ENCODE measurements around the gene PPT2.
"Not testable (repeated sequence)": the region's sequence is repeated elsewhere in the genome, so short reads cannot be mapped to it uniquely, and the experiment has no call there.

PPT2 gene

GRCh38 chr6:32189742-32190053 is 35.8 kb downstream of the PPT2 start:
- DNase-seq (ENCODE audit: low read depth) = no peak

DNA sequence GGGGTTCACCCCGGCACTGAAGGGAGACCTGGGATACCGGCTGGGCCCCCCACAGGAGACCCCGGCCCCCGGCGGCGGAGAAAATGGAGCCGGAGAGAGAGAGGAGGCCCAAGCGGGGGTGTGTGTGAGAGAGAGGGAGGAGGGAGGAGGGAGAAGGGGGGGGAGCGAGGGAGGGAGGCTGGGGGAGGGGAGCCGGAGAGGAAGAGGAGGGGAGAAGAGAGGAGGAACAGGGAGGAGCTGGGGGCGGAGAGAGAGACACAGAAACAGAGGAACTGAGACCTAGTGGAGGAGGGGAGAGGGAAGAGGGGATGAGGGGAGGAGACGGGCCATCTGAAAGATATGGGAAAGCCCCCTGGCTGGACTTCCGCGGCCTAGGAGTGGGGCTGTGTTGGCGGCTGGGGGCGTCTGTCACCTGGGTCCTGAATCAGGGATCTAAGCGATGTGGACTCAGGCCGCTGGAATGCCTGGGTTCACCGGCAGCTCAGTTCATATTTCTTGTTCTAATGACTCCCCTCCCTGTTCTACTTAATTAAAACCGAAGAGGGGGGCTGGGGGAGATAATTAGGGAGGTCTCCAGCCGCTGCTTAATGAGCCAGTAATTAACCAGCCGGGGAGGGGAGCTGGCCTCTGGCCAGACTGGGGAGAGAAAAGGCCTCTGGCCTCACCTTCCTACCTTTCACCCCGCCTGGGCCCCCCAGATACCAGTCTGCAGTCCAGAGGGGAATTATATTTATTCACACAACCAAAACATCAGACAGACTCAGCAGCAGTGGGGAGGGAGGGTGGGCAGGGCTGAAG is 36.3 kb downstream of the PPT2 start, which contains the start of gene PBX2:
TSS of gene PBX2 (minus strand) at position 149 of the 798 bp plus-strand sequence. CDS start 287 bp downstream, outside the sequence.
- DNase-seq (ENCODE audit: low read depth) = no peak

DNA sequence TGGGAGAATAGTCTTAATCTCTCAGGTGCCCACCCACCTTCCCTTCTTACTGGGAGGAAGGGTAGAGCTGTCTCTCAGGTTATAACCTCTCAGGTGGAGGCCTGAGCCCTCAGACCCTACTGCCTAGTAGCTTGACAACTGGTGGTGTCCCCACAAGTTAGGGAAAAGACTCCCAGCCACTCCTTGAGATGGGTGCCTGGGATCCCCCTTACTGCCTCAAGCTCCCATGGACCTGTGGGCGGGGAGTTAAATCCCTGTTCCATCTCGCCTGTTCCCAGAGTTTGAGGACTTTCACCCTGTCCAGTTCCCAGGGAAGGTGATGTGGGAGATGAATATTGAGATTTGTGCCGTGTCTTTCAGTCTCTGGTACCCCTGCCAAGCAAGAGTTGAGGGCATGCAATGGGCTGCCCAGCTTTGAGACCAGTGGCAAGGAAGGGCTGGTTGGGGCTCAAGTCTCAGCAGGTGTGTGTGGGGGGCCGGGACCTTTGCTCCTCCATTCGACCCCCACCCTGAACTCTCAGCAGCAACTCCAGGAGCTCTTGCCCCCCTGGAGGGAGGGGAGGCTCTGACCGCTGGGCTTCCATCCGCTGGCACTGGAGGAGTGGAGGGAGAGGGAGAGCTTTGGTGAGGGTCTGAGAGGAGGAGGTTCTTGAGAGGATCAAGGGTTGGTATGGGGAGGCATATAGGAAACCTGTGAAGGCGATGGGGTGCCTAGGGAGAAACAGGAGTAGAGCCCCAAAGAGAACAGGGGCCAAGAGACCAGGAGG is 37.2 kb downstream of the PPT2 start:
- no peak for DNase-seq (ENCODE audit: low read depth)

DNA sequence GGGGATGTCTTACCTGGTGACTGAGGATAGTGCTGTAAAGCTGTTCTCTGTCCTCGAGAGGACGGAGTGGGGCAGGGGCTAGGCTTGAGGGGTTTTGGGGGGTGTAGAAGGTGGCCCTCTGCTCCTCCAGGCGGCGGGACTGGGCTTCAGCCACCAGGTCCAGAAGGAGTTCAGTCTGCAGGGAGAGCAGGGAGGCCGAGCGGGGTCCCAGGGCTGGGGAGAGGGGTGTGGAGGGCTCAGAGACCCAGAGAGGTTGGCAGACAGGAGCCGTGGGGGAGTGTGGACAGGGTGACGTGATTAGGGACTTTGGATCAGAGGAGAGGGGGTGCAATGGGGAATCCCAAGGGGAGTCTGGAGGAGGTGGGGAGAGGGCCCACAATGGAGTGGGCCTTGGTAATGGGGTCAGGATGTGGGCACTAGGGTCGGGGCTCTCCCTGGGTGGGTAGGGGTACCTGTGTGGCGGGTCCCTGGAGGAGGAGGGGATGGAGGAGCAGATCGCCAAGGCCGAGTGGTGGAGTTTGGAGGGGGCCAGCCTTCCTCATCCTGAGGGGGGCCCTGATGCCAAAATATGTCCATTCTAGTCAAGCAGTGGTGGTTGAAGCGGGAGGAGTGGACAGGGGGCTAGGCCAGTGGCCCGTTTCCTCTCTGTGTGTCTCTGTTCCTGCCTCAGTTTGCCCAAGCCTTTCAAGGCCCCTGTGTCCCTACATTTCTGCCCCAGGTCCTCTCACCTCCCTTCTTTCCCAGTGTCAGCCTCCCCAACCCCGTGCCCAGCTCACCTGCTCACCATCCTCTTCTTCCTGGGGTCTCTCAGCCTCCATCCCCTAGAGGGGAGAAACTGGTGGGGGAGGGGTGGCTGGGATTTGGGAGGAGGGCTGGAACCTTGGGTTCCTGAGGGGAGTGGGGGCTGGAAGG is 38.0 kb downstream of the PPT2 start:
- DNase-seq (ENCODE audit: low read depth) = no peak

DNA sequence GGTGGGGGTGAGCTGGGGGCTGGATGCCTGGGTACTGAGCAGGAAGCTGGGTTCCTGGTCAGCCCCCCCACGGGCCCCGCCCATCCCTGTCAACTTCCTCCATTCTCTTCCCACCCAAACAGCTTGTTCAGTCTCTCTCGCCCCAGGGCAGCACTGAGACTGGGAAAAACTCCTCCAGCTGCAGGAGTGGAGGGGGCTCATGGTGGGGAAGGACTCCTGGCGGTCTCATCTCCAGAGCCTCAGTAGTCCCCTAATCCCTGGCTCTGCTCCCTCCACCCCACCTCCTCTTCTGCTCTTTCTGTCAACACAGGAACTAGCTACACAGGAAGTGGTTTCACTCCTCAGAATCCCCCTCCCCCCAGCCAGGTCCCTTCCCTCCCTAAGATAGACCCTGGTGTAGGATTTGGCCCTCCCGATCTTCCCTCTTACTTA is 38.7 kb downstream of the PPT2 start, which contains the start of gene GPSM3:
TSS of gene GPSM3 (minus strand) at position 36 of the 432 bp plus-strand sequence. CDS start 130 bp downstream, outside the sequence.
- DNase-seq (ENCODE audit: low read depth) = no peak

- DNase-seq (ENCODE audit: low read depth) = not testable (repeated sequence)
Measured at GRCh38 chr6:32193096-32193495, 39.2 kb downstream of the PPT2 start.

- no peak for DNase-seq (ENCODE audit: low read depth)
Measured at GRCh38 chr6:32194388-32194787, 40.4 kb downstream of the PPT2 start.

DNA sequence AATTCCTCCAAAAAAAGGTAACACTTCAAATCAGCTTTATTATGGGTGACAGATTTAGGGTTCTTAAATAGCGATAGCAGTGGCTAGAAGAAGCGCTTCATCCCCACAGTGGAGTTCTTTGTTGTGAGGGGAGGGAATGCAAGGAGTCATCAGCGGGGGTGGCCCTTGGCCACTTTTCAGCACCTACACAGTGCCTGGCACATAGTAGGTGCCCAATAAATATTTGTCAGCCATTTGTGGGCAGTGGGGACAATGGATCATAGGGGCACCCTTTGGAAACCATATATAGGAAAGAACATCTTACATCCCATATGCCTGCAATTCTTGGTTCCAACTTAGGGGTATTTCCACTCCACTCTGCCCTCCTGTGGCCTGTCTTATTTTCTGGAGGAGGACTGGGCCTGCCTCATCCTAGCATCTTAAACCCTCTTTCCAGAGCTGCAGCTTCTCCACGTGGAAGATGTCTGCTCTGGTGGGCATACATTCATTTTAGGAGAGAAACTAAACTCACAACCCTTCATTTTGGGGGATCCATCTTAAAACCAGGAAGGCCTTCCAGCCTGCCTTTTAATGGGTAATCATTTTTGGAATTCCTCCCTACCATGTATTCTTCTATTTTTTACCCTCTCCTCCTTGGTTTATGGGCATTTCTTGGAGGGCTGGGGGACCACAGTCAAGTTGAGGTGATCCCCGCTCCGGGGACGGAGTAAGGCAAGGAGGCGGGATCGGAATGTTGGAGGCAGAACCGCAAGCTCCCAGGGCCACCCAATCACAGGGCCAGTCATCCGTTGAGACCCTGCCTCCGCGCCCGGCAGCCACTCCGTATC is 41.1 kb downstream of the PPT2 start:
- no peak for DNase-seq (ENCODE audit: low read depth)

- DNase-seq (ENCODE audit: low read depth) = peak; percentile 98
Measured at GRCh38 chr6:32195652-32195901, 41.6 kb downstream of the PPT2 start.

DNA sequence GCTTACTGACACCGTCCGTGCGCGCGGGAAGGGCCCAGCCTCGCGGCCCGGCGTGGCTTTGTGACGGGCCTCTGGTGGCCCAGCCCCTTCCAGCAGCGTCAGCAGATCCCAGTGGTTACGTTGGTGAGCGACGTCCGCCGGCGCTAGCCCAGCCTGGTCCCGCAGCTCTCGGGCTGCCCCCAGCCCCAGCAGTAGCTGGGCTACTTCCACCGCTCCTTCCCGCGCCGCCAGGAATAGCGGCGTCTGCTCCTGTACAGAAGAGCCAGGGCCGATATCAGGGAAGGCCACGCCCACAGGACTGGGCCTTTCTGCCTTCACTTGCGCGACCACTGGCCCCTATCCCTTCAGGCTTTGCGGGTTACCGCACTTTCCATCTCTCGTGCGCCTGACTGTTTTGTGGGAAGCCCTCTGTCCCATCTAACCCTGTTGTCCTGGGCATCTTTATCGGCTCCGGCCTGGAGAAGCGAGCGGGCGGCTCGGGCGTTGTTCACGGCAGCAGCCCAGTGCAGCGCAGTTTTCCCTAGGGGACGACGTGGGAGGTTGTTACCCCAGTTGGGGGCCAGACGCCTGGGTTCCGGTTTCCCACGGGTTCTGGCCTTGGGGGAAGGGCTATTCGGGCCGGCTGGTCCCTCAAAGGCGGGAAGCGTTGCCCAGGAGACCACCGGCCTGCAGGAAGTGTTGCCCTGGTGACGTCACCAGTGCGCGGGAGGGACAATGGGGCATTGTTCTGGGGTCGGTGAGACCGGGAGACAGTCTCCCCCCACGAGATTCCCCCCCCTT is 42.2 kb downstream of the PPT2 start:
- no peak for DNase-seq (ENCODE audit: low read depth)

GRCh38 chr6:32196682-32197616 is 43.0 kb downstream of the PPT2 start:
- no peak for DNase-seq (ENCODE audit: low read depth)

DNA sequence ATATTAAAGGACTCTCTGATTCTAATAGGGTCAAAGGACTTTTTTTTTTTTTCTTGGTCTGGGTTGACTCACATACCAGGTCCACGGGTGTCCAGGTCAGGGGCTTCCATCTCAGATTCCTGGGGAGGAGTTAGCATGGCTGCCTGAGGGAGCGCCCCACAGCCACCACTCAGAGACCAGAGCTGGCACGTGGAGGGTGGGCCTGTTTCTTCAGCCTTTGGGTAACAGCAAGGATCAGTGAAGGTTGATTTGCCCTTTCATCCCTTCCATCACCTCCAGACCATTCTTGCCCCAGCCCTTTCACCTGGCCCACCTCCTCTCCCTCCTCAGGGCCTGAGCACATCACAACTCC is 44.4 kb downstream of the PPT2 start:
- DNase-seq (ENCODE audit: low read depth) = no peak

DNA sequence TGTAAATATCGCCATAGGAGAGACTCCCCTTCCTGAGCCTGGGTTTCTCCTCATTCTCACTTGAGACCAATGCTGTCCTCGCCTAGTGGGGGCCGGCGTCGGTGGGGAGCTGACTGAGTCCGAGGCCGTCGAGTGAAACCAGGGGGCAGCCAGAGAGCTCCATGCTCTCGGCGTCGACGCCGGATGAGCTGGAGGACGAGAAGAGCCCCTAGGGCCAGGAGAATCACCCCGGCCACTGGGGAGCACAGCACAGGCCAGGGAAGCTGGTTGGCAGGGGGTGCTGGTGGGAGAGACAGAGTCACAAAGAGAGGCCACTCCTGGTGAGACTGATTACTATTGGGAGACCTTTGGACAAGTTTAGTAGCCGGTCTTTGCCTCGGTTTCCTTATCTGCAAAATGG is 44.9 kb downstream of the PPT2 start:
- DNase-seq (ENCODE audit: low read depth) = no peak

- DNase-seq (ENCODE audit: low read depth) = no peak
Measured at GRCh38 chr6:32200711-32201475, 47.0 kb downstream of the PPT2 start.

DNA sequence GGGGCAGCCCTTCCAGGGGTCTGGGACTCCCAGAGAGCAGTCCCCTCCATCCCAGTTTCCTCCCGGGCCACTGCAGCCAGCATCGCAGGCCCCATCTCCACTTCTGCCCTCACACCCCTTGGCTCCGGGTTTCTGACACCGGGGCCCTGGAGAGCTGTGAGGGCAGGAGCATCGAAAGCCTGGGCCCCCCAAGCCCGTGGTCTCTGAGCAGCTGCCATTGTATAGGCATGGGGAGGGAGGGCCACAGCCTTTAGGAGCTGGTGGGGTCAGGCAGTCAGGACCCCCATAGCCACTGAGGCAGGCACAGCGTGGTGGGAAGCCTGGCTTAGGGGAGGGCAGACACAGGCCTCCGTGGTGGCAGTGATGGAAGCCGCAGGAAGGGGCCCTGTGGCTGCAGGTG is 48.2 kb downstream of the PPT2 start:
- DNase-seq (ENCODE audit: low read depth) = no peak

GRCh38 chr6:32203426-32204267 is 49.7 kb downstream of the PPT2 start:
- DNase-seq (ENCODE audit: low read depth) = no peak

- no peak for DNase-seq (ENCODE audit: low read depth)
Measured at GRCh38 chr6:32204268-32204715, 50.4 kb downstream of the PPT2 start.

DNA sequence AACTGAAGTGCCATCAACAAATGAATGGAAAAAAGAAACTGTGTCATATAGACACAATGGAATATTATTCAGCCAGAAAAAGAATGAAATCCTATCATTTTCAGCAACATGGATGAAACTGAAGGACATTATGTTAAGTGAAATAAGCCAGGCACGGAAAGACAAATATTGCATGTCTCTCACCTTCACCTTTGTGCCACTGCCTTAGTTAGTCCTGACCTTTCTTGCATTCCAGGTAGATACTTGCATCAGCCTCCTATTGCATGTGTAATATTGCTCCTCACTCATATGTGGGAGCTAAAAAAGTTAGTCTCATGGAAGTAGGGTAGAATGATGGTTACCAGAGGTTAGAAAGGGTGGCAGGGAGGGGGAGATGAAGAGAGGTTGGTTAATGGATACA is 55.1 kb downstream of the PPT2 start:
- no peak for DNase-seq (ENCODE audit: low read depth)

All from non-pigmented ciliary epithelial cell (primary cell).